Naive thymus-derived CD4-positive, alpha-beta T cell (primary cell): ENCODE measurements around the gene FOXP3. TPM values are rescaled to one million over a fixed set of nuclear protein-coding genes. Genes with fewer than 3 reads are reported as not detected.

Experiments used
- ATAC-seq: fragments of 150-1000 bp; cut with Tn5 transposase; 2 replicates; pipeline ENCODE4 v1.10.0; 2021; ENCODE audit warnings: mild to moderate bottlenecking, moderate library complexity
- CTCF ChIA-PET: fragments of 350-600 bp; sonication (Branson Sonifier 250); formaldehyde crosslinking; loops from one replicate; lab custom pipeline; 2021; ENCODE audit warnings: antibody characterized with exemption; lab: Charles Lee
- POLR2A ChIA-PET: fragments of 350-600 bp; sonication (Branson Sonifier 250); formaldehyde crosslinking; loops from one replicate; lab custom pipeline; 2021; ENCODE audit warnings: antibody characterized with exemption, inconsistent platforms; lab: Charles Lee
- DNase-seq, 9 donors: peaks; one replicate each; pipeline versions ENCODE4 v3.0.0 to v3.0.0-alpha.2; 2020 to 2022; ENCODE audit warnings: mixed read lengths in 1 of 9
- H3K27ac ChIP-seq: one replicate; pipeline ENCODE4 v1.7.0; 2013; ENCODE audit warnings: mild to moderate bottlenecking, low read depth, low read length, moderate library complexity
- H3K27me3 ChIP-seq, 2 donors: one replicate each; pipeline ENCODE4 v1.7.0; 2013; ENCODE audit warnings: low read length in 2 of 2, mild to moderate bottlenecking in 2 of 2, moderate library complexity in 2 of 2; ENCODE audit not compliant: control insufficient read depth in 2 of 2, insufficient read depth in 2 of 2
- H3K36me3 ChIP-seq, 3 experiments: 1 replicate in 2 of 3; 2 replicates in 1 of 3; pipeline ENCODE4 v1.7.0; 2013; ENCODE audit warnings: low read length in 3 of 3, mild to moderate bottlenecking in 3 of 3, moderate library complexity in 1 of 3; ENCODE audit not compliant: insufficient read depth in 3 of 3, control insufficient read depth in 2 of 3
- H3K4me1 ChIP-seq, 2 donors: one replicate each; pipeline ENCODE4 v1.7.0; 2013; ENCODE audit warnings: low read length in 2 of 2, mild to moderate bottlenecking in 2 of 2, moderate library complexity in 1 of 2; ENCODE audit not compliant: control insufficient read depth in 2 of 2, insufficient read depth in 2 of 2
- H3K4me3 ChIP-seq: 2 replicates; pipeline ENCODE4 v1.7.0; 2013; ENCODE audit warnings: mild to moderate bottlenecking, low read length
- H3K9me3 ChIP-seq, 3 experiments: 1 replicate in 2 of 3; 2 replicates in 1 of 3; pipeline ENCODE4 v1.7.0; 2013; ENCODE audit warnings: low read length in 3 of 3; ENCODE audit not compliant: control insufficient read depth in 2 of 3
- H3K27ac Mint-ChIP-seq, 9 donors: one replicate each; pipeline ENCODE4 v1.8.0; 2020 to 2022; ENCODE audit warnings: mixed read lengths in 9 of 9, mild to moderate bottlenecking in 8 of 9, moderate library complexity in 5 of 9, inconsistent platforms in 2 of 9
- H3K27me3 Mint-ChIP-seq, 5 donors: one replicate each; pipeline ENCODE4 v1.8.0; 2021 to 2022; ENCODE audit warnings: mixed read lengths in 5 of 5, mild to moderate bottlenecking in 1 of 5
- H3K36me3 Mint-ChIP-seq, 5 donors: one replicate each; pipeline ENCODE4 v1.8.0; 2020 to 2022; ENCODE audit warnings: mixed read lengths in 5 of 5, mild to moderate bottlenecking in 3 of 5, inconsistent platforms in 1 of 5
- H3K4me1 Mint-ChIP-seq, 7 donors: one replicate each; pipeline ENCODE4 v1.8.0; 2020 to 2022; ENCODE audit warnings: mixed read lengths in 7 of 7, mild to moderate bottlenecking in 3 of 7, inconsistent platforms in 1 of 7
- H3K4me3 Mint-ChIP-seq, 10 donors: one replicate each; pipeline ENCODE4 v1.8.0; 2020 to 2022; ENCODE audit warnings: mild to moderate bottlenecking in 10 of 10, mixed read lengths in 10 of 10, moderate library complexity in 6 of 10, inconsistent platforms in 2 of 10
- H3K9me3 Mint-ChIP-seq, 11 donors: one replicate each; pipeline ENCODE4 v1.8.0; 2020 to 2022; ENCODE audit warnings: mixed read lengths in 11 of 11, mild to moderate bottlenecking in 4 of 11, inconsistent platforms in 1 of 11, moderate library complexity in 1 of 11
- intact Hi-C, 2 donors: fragments of 100-400 bp; cut with micrococcal nuclease; formaldehyde crosslinking; loops; one replicate each; pipeline ENCODE4 v1.15.1; 2023
- polyA plus RNA-seq, 2 donors: library from polyadenylated mRNA; unstranded; fragments of 300-500 nt; fragmentation: Illumina TruSeq; gene quantifications; one replicate each; pipeline ENCODE4 v1.2.3, GENCODE V29; 2021
- total RNA-seq, 6 experiments: library from RNA in 5 of 6; stranded (reverse) in 5 of 6; gene quantifications; 1 replicate in 5 of 6; 2 replicates in 1 of 6; pipeline ENCODE4 v1.2.3 and lab custom pipeline; 2021 to 2026

The FOXP3 gene
- total and polyA plus RNA-seq, 7 experiments from 2014 or later = 0.35 to 25.3 (median 0.76) TPM

DNA sequence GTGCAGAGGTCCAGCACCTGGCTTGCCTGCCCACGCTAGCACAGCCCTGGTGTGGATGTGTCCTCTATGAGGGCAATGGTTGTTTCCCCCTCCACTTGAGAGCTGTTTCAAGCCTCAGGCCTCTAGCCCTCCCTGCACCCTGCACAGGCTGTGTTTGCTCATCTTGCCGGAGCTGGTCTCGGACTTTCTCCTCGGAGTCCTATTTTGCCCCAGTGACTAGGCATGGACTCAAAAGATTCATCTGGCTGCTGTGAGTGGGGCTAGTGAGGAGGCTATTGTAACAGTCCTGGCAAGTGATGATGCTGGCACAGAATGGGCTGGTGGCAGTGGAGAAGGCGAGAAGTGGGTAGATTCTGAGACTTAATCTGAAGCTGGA, 5.8 kb downstream of the FOXP3 start:
- intact Hi-C loops = loop anchor here in 1 of 2 donors (1.0 kb wide), 1 partner anchor 11 kb away; the partner anchor contains the start of gene PPP1R3F
- H3K4me1 ChIP-seq = peaks cover 15 to 38% of the 10 kb centered on the region in 2 donors
- DNase-seq (no peak), ATAC-seq (no peak)
- H3K4me1 Mint-ChIP-seq = peaks cover 5 to 39% (median 29%) of the 10 kb centered on the region in 7 donors
- no peaks in the 10 kb centered on the region for H3K27me3 ChIP-seq
- ChIA-PET CTCF (no interaction called here), POLR2A (interaction anchor here (0.6 to 4.2 kb wide), 6 partner anchors 9 to 431 kb away, joined by 3 to 30 read pairs (median 4); partner anchors contain the start of genes CCDC22 and PPP1R3F)
- no peaks in the 10 kb centered on the region for H3K27me3 Mint-ChIP-seq
- H3K36me3 Mint-ChIP-seq = peaks cover 0 to 18% (median 0%) of the 10 kb centered on the region in 5 donors
- H3K36me3 ChIP-seq = no peaks in the 10 kb centered on the region
- H3K9me3 Mint-ChIP-seq = no peaks in the 10 kb centered on the region
- peak overlapping the region in 7 of 9 donors; percentile 17 to 73 (median 44) for H3K27ac Mint-ChIP-seq
- peak overlapping the region; percentile 7 for H3K27ac ChIP-seq
- no peaks in the 10 kb centered on the region for H3K9me3 ChIP-seq
- H3K4me3 Mint-ChIP-seq = peak overlapping the region in 4 of 10 donors; percentile 2 to 41 (median 32)
- H3K4me3 ChIP-seq = no peak overlapping the region

DNA sequence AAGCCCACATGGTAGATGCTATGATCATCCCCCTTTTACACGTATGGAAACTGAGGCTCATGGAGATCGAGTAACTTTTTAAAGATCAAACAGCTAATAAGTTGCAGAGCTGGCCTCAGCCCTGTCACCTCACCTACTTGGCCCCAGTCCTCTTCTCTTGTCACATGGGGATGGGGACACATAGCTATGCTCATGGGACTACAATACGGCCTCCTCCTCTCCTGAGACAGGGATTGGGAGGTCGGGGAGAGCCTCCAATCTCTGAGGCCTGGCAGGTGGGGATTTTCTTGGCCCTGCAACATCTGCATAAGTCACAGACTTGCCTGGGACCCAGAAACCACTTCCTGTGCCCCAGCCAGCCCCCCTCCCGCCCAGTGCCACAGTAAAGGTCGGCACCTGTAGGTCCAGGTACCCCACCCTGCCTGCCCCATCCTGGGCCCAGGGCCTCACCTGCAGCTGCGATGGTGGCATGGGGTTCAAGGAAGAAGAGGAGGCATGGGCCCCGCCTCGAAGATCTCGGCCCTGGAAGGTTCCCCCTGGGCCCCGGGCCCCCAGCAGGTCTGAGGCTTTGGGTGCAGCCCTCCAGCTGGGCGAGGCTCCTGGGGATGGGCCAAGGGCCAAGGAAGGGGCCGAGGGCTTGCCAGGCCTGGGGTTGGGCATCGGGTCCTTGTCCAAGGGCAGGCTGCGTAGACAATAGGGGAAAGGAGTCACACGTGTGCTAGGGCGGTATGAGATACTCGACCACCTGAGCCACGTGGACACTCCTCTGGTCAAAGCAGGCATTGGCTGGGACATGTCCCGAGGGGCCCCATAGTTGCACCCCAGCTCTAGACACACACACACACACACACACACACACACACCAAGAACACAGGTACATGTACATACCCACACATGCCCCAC, 6.4 kb downstream of the FOXP3 start:
- DNase-seq = peak in 1 of 9 donors; percentile 13
- Mint-ChIP-seq H3K36me3 (peaks cover 0 to 18% (median 0%) of the 10 kb centered on the region in 5 donors), H3K27me3 (no peaks in the 10 kb centered on the region), H3K9me3 (no peaks in the 10 kb centered on the region), H3K4me1 (peaks cover 5 to 39% (median 29%) of the 10 kb centered on the region in 7 donors), H3K27ac (peak overlapping the region; percentile 26 to 81 (median 74)), H3K4me3 (peak overlapping the region; percentile 36 to 74 (median 49))
- peaks cover 15 to 38% of the 10 kb centered on the region in 2 donors for H3K4me1 ChIP-seq
- intact Hi-C loops = loop anchor here in 1 of 2 donors (1.0 kb wide), 1 partner anchor 11 kb away; the partner anchor contains the start of gene PPP1R3F
- H3K27ac ChIP-seq = peak overlapping the region; percentile 52
- H3K27me3 ChIP-seq = no peaks in the 10 kb centered on the region
- peak overlapping the region; percentile 9 for H3K4me3 ChIP-seq
- no peaks in the 10 kb centered on the region for H3K36me3 ChIP-seq
- ChIA-PET POLR2A (interaction anchor here (0.6 to 4.2 kb wide), 6 partner anchors 10 to 430 kb away, joined by 3 to 30 read pairs (median 4); partner anchors contain the start of genes CCDC22 and PPP1R3F), CTCF (interaction anchor here (0.9 kb wide), 1 partner anchor 10 kb away, joined by 4 read pairs; no protein-coding TSS in a partner anchor)
- ATAC-seq = peak; percentile 49
- H3K9me3 ChIP-seq = no peaks in the 10 kb centered on the region

DNA sequence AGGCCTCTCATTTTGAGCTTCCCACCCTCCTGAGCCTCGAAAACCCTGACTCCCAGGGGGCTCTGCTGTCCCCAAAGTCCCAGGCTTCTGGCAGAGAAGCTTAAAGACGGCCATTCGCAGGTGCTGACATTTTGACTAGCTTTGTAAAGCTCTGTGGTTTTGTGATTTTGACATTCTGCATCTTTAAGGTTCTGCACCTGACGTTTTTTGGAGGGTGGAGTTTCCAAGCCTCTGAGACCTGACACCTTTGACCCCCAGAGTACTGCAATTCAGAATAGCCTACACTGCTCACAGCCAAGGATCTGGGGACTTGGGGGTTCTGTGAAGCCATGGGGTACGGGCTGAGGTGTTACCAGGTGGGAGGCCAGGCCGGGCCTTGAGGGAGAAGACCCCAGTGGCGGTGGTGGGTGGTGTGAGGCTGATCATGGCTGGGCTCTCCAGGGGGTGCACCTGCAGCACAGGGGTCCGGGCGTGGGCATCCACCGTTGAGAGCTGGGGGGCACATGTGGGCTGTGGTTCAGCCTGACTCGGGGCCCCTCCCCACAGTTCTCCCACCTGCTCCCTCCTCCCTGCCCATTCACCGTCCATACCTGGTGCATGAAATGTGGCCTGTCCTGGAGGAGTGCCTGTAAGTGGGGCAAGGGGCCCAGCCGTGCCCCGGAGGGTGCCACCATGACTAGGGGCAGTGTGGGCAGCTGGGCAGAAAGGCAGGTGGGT, 7.3 kb downstream of the FOXP3 start:
- Mint-ChIP-seq H3K36me3 (peaks cover 0 to 15% (median 0%) of the 10 kb centered on the region in 5 donors), H3K27ac (peak overlapping the region; percentile 26 to 81 (median 74)), H3K9me3 (no peaks in the 10 kb centered on the region), H3K4me3 (peak overlapping the region in 8 of 10 donors; percentile 36 to 66 (median 54)), H3K27me3 (no peaks in the 10 kb centered on the region), H3K4me1 (peaks cover 5 to 40% (median 30%) of the 10 kb centered on the region in 7 donors)
- CTCF ChIA-PET = interaction anchor here (0.6 to 0.9 kb wide), 3 partner anchors 11 to 497 kb away, joined by 3 to 4 read pairs (median 3); no protein-coding TSS in a partner anchor
- Histone ChIP-seq H3K27me3 (no peaks in the 10 kb centered on the region), H3K9me3 (no peaks in the 10 kb centered on the region), H3K36me3 (no peaks in the 10 kb centered on the region), H3K4me1 (peaks cover 15 to 38% of the 10 kb centered on the region in 2 donors), H3K4me3 (peak overlapping the region; percentile 9), H3K27ac (peak overlapping the region; percentile 52)
- DNase-seq = no peak
- intact Hi-C loops = no loop called here
- no peak for ATAC-seq
- POLR2A ChIA-PET = interaction anchor here (0.7 to 4.2 kb wide), 2 partner anchors 11 to 101 kb away, joined by 3 to 30 read pairs; partner anchors contain the start of gene PPP1R3F

DNA sequence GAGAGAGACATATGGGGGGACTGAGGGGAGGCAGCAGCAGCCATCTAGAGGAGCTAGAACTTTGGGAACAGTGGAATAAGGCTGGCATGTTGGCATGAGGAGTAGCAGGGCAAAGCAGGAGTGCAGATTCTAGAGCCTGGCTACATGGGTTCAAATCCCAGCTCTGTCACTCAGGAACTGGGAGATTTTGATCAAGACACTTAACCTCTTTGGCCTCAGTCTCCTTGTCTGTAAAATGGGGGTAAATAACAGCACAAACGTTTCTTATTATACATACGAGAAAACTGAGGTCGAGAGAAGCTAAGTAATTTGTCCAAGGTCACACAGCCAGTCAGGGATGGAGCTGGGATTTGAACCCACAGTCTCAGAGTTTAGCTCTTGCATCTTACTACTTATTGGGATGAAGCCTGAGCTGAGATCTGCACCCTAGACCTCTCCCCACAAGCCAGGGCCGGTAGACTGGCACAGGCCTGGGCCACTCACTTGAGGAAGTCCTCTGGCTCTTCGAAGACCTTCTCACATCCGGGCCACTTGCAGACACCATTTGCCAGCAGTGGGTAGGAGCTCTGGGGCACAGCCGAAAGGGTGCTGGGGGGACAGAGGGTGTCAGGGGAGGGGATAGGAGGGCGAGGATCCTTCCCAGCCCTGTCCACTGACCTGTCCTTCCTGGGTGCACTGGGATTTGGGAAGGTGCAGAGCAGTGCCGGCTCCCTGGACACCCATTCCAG, 8.1 kb downstream of the FOXP3 start:
- H3K4me3 Mint-ChIP-seq = no peak overlapping the region
- POLR2A ChIA-PET = interaction anchor here (4.2 kb wide), 1 partner anchor 12 kb away, joined by 30 read pairs; the partner anchor contains the start of gene PPP1R3F
- peak overlapping the region; percentile 52 for H3K27ac ChIP-seq
- DNase-seq (no peak), ATAC-seq (no peak)
- H3K4me1 Mint-ChIP-seq = peaks cover 5 to 37% (median 32%) of the 10 kb centered on the region in 7 donors
- no peaks in the 10 kb centered on the region for H3K27me3 Mint-ChIP-seq
- CTCF ChIA-PET = interaction anchor here (0.6 to 0.9 kb wide), 3 partner anchors 12 to 498 kb away, joined by 3 to 4 read pairs (median 3); no protein-coding TSS in a partner anchor
- H3K36me3 Mint-ChIP-seq = peaks cover 0 to 15% (median 0%) of the 10 kb centered on the region in 5 donors
- H3K27me3 ChIP-seq = no peaks in the 10 kb centered on the region
- no peaks in the 10 kb centered on the region for H3K9me3 ChIP-seq
- intact Hi-C loops = no loop called here
- H3K27ac Mint-ChIP-seq = peak overlapping the region in 6 of 9 donors; percentile 18 to 67 (median 28)
- H3K9me3 Mint-ChIP-seq = no peaks in the 10 kb centered on the region
- no peak overlapping the region for H3K4me3 ChIP-seq
- no peaks in the 10 kb centered on the region for H3K36me3 ChIP-seq
- peaks cover 15 to 38% of the 10 kb centered on the region in 2 donors for H3K4me1 ChIP-seq

DNA sequence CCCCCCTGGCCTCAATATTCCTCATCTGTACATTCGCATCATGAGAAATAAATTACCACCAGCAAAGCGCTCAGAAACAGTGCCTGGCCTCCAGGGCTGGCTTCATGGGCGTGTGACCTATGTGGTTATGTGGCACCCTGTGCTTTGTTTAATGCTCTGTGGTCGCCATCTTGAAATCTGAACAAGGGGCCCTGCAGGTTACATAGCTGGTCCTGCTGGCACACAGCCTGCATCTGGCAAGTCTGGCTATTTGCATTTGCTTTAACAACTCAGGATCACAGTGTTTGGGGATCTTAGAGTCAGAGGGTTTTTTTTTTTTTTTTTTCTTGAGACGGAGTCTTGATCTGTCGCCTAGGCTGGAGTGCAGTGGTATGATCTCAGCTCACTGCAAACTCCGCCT, 9.9 kb downstream of the FOXP3 start:
- H3K4me1 ChIP-seq = peaks cover 15 to 33% of the 10 kb centered on the region in 2 donors

More for the DNA sequence above, 9.9 kb downstream of the FOXP3 start:
- ChIA-PET POLR2A (no interaction called here), CTCF (no interaction called here)
- H3K27ac Mint-ChIP-seq = peak overlapping the region in 1 of 9 donors; percentile 25
- no peak overlapping the region for H3K27ac ChIP-seq
- H3K27me3 Mint-ChIP-seq = no peaks in the 10 kb centered on the region
- H3K27me3 ChIP-seq = no peaks in the 10 kb centered on the region
- H3K4me3 ChIP-seq = no peak overlapping the region
- no peaks in the 10 kb centered on the region for H3K9me3 Mint-ChIP-seq
- H3K9me3 ChIP-seq = no peaks in the 10 kb centered on the region
- DNase-seq = no peak
- intact Hi-C loops = no loop called here
- no peak for ATAC-seq
- peaks cover 0 to 12% (median 0%) of the 10 kb centered on the region in 3 experiments for H3K36me3 ChIP-seq
- H3K4me3 Mint-ChIP-seq = no peak overlapping the region
- peaks cover 0 to 13% (median 6%) of the 10 kb centered on the region in 5 donors for H3K36me3 Mint-ChIP-seq
- H3K4me1 Mint-ChIP-seq = peaks cover 5 to 36% (median 24%) of the 10 kb centered on the region in 7 donors
